OCI-LY1 (cell line): Measurements from ENCODE around the gene ARHGAP22.

ENCODE experiments used
- H2AFZ ChIP-seq: fragments of 200-600 bp; sonication (generic), shearing (Covaris generic); 2 replicates; pipeline ENCODE4 v1.6.0; 2014; ENCODE audit warnings: antibody characterized with exemption, mild to moderate bottlenecking, low read length
- H3F3A ChIP-seq: fragments of 200-600 bp; sonication (generic), shearing (Covaris generic); 2 replicates; pipeline ENCODE4 v1.6.0; 2014; ENCODE audit warnings: mild to moderate bottlenecking, antibody characterized with exemption, low read length, moderate library complexity; ENCODE audit not compliant: insufficient read depth
- H3K27ac ChIP-seq: fragments of 200-600 bp; sonication (generic); 2 replicates; pipeline ENCODE4 v1.5.1; 2014; ENCODE audit warnings: low read length, mixed run types, mild to moderate bottlenecking, low read depth; ENCODE audit not compliant: poor library complexity, severe bottlenecking
- H3K27me3 ChIP-seq: fragments of 200-600 bp; sonication (generic); 2 replicates; pipeline ENCODE4 v1.6.0; 2014; ENCODE audit warnings: antibody characterized with exemption, mild to moderate bottlenecking, low read length, moderate library complexity; ENCODE audit not compliant: insufficient read depth
- H3K36me3 ChIP-seq: fragments of 200-600 bp; sonication (generic); 2 replicates; pipeline ENCODE4 v1.6.1; 2014; ENCODE audit warnings: mild to moderate bottlenecking, antibody characterized with exemption, low read length, moderate library complexity, mixed read lengths; ENCODE audit not compliant: insufficient read depth
- H3K4me1 ChIP-seq: fragments of 200-600 bp; sonication (generic); 2 replicates; pipeline ENCODE4 v1.5.1; 2014; ENCODE audit warnings: mild to moderate bottlenecking, low read length, moderate library complexity; ENCODE audit not compliant: insufficient read depth, severe bottlenecking
- H3K4me2 ChIP-seq: fragments of 200-600 bp; sonication (generic), shearing (Covaris generic); 2 replicates; pipeline ENCODE4 v1.6.1; 2014; ENCODE audit warnings: low read length
- H3K4me3 ChIP-seq: fragments of 200-600 bp; sonication (generic); 2 replicates; pipeline ENCODE4 v1.5.1; 2014; ENCODE audit warnings: low read length, low read depth, mild to moderate bottlenecking, mixed read lengths; ENCODE audit not compliant: poor library complexity, severe bottlenecking
- H3K79me2 ChIP-seq: fragments of 200-600 bp; shearing (Covaris generic); 2 replicates; pipeline ENCODE4 v1.6.1; 2016; ENCODE audit warnings: mixed run types, low read length, mixed read lengths; ENCODE audit not compliant: insufficient read depth
- H3K9ac ChIP-seq: fragments of 200-600 bp; sonication (generic), shearing (Covaris generic); 2 replicates; pipeline ENCODE4 v1.6.1; 2014; ENCODE audit warnings: mild to moderate bottlenecking, low read length, mixed read lengths
- H3K9me2 ChIP-seq: fragments of 200-600 bp; sonication (generic), shearing (Covaris generic); 2 replicates; pipeline ENCODE4 v1.6.1; 2014; ENCODE audit warnings: low read depth, mild to moderate bottlenecking, low read length, mixed read lengths
- H3K9me3 ChIP-seq: fragments of 200-600 bp; shearing (Covaris generic); 2 replicates; pipeline ENCODE4 v1.6.1; 2014; ENCODE audit warnings: low read length, mixed read lengths
- H4K20me1 ChIP-seq: fragments of 200-600 bp; sonication (generic), shearing (Covaris generic); 2 replicates; pipeline ENCODE4 v1.6.0; 2016; ENCODE audit warnings: mild to moderate bottlenecking, low read length; ENCODE audit not compliant: insufficient read depth
- CTCF ChIP-seq: fragments of 200-600 bp; sonication (generic), shearing (Covaris generic); IDR thresholded peaks from 2 replicates; pipeline ENCODE4 v1.5.1; 2017; ENCODE audit warnings: mild to moderate bottlenecking, antibody characterized with exemption, low read length, moderate library complexity, mixed read lengths
- EZH2 ChIP-seq: fragments of 200-600 bp; sonication (generic), shearing (Covaris generic); IDR thresholded peaks from 2 replicates; pipeline ENCODE4 v1.8.0; 2017; ENCODE audit warnings: borderline replicate concordance, mixed run types, mild to moderate bottlenecking, antibody characterized with exemption, low read length, moderate library complexity, mixed read lengths

The ARHGAP22 gene

GRCh38 chr10:48449501-48450232, 155.2 kb downstream of the ARHGAP22 start:
- no peaks in the 10 kb centered on the region for H3F3A ChIP-seq
- H3K27ac ChIP-seq = no peak overlapping the region
- no peak overlapping the region for H3K4me3 ChIP-seq
- no peak overlapping the region for H2AFZ ChIP-seq
- no peaks in the 10 kb centered on the region for H3K27me3 ChIP-seq
- H3K9ac ChIP-seq = no peak overlapping the region
- H4K20me1 ChIP-seq = no peaks in the 10 kb centered on the region
- no peaks in the 10 kb centered on the region for H3K9me3 ChIP-seq
- no peak overlapping the region for H3K4me2 ChIP-seq
- TF ChIP-seq EZH2 (no peak), CTCF (no peak)
- H3K9me2 ChIP-seq = no peaks in the 10 kb centered on the region
- H3K79me2 ChIP-seq = no peaks in the 10 kb centered on the region
- no peaks in the 10 kb centered on the region for H3K36me3 ChIP-seq
- H3K4me1 ChIP-seq = no peaks in the 10 kb centered on the region

- TF ChIP-seq CTCF (no peak), EZH2 (no peak)
- no peaks in the 10 kb centered on the region for H3F3A ChIP-seq
- no peaks in the 10 kb centered on the region for H3K9me2 ChIP-seq
- no peaks in the 10 kb centered on the region for H3K9me3 ChIP-seq
- no peak overlapping the region for H3K27ac ChIP-seq
- H3K4me1 ChIP-seq = no peaks in the 10 kb centered on the region
- H3K27me3 ChIP-seq = no peaks in the 10 kb centered on the region
- H3K4me3 ChIP-seq = no peak overlapping the region
- no peak overlapping the region for H3K9ac ChIP-seq
- H4K20me1 ChIP-seq = no peaks in the 10 kb centered on the region
- no peak overlapping the region for H2AFZ ChIP-seq
- no peaks in the 10 kb centered on the region for H3K79me2 ChIP-seq
- H3K36me3 ChIP-seq = no peaks in the 10 kb centered on the region
- no peak overlapping the region for H3K4me2 ChIP-seq
These were observed 156.1 kb downstream of the ARHGAP22 start for GRCh38 chr10:48448796-48449195.

- no peaks in the 10 kb centered on the region for H3K27me3 ChIP-seq
- no peaks in the 10 kb centered on the region for H3K9me3 ChIP-seq
- no peaks in the 10 kb centered on the region for H3K36me3 ChIP-seq
- H3K79me2 ChIP-seq = no peaks in the 10 kb centered on the region
- no peaks in the 10 kb centered on the region for H3K4me1 ChIP-seq
- TF ChIP-seq EZH2 = no peak
- TF ChIP-seq CTCF = no peak
- H3K4me2 ChIP-seq = no peak overlapping the region
- H3K9ac ChIP-seq = no peak overlapping the region
- no peak overlapping the region for H3K27ac ChIP-seq
- H3F3A ChIP-seq = no peaks in the 10 kb centered on the region
- H3K9me2 ChIP-seq = no peaks in the 10 kb centered on the region
- H3K4me3 ChIP-seq = no peak overlapping the region
- H4K20me1 ChIP-seq = no peaks in the 10 kb centered on the region
- H2AFZ ChIP-seq = no peak overlapping the region
These were observed 157.3 kb downstream of the ARHGAP22 start for GRCh38 chr10:48447356-48448215.
